ENCODE data around the gene ARHGEF25. TPM values are rescaled to one million over a fixed set of nuclear protein-coding genes. Genes with fewer than 3 reads are reported as not detected.
"Not testable (repeated sequence)": the region's sequence is repeated elsewhere in the genome, so short reads cannot be mapped to it uniquely, and the experiment has no call there.

Gene ARHGEF25
- total RNA-seq, 2 donors from 2014 or later: 2.4 to 12.8 TPM

DNA sequence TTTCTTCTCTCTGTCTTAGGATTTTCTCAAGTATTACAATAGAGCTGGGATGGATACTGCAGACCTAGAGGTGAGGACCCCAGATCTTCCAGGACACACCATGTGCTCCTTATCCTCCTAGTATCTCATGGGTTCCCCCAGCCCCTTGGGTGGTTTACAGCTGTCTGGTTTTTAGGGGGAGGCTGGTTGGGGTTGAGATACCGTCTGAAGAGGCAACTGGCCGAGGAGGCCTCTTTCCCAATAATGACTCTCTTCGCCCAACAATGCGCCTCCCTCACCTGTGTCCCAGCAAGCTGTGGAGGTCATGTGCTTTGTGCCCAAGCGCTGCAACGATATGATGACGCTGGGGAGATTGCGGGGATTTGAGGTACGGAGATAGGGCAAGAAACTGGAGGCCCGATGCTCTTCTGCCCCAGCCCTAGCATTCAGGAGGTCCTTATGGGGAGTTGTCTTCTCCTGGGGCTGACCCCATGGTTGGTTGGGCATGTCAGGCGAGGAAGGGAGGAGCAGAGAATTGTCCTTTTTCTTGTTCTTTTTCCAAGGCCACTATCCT, 3.8 kb downstream of the ARHGEF25 start:
- intact Hi-C loops (cut with DNase I): no loop called here
- Histone ChIP-seq H3K4me1 (no peaks in the 10 kb centered on the region), H3K9me3 (no peaks in the 10 kb centered on the region), H3K9ac (ENCODE audit: low read depth in 2 of 2, low read length in 2 of 2) (no peak overlapping the region), H3K36me3 (no peaks in the 10 kb centered on the region), H3K4me3 (no peak overlapping the region), H3K27ac (no peak overlapping the region), H3K27me3 (peaks cover 34% of the 10 kb centered on the region)
- no peak for DNase-seq
- TF ChIP-seq, protein P1, sequence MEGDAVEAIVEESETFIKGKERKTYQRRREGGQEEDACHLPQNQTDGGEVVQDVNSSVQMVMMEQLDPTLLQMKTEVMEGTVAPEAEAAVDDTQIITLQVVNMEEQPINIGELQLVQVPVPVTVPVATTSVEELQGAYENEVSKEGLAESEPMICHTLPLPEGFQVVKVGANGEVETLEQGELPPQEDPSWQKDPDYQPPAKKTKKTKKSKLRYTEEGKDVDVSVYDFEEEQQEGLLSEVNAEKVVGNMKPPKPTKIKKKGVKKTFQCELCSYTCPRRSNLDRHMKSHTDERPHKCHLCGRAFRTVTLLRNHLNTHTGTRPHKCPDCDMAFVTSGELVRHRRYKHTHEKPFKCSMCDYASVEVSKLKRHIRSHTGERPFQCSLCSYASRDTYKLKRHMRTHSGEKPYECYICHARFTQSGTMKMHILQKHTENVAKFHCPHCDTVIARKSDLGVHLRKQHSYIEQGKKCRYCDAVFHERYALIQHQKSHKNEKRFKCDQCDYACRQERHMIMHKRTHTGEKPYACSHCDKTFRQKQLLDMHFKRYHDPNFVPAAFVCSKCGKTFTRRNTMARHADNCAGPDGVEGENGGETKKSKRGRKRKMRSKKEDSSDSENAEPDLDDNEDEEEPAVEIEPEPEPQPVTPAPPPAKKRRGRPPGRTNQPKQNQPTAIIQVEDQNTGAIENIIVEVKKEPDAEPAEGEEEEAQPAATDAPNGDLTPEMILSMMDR (IDR thresholded peaks at IDR 0.05): no peak

- no peaks in the 10 kb centered on the region for H3K9me3 ChIP-seq
- DNase-seq: no peak
- H3K27me3 ChIP-seq: peaks cover 40% of the 10 kb centered on the region
- no peak overlapping the region for H3K9ac ChIP-seq (ENCODE audit: low read depth in 2 of 2, low read length in 2 of 2)
- H3K4me1 ChIP-seq: peaks cover under 1% of the 10 kb centered on the region
- H3K36me3 ChIP-seq: no peaks in the 10 kb centered on the region
- no peak overlapping the region for H3K4me3 ChIP-seq
- intact Hi-C loops (cut with DNase I): no loop called here
- TF ChIP-seq, protein P1 (IDR thresholded peaks at IDR 0.05): no peak
- no peak overlapping the region for H3K27ac ChIP-seq
Observed at GRCh38 chr12:57615637-57616036, 4.4 kb downstream of the ARHGEF25 start.

GRCh38 chr12:57616383-57617101, 5.3 kb downstream of the ARHGEF25 start:
- TF ChIP-seq, protein P1 (IDR thresholded peaks at IDR 0.05): no peak
- no peak overlapping the region for H3K9ac ChIP-seq (ENCODE audit: low read depth in 2 of 2, low read length in 2 of 2)
- no peak for DNase-seq
- H3K36me3 ChIP-seq: no peaks in the 10 kb centered on the region
- no peaks in the 10 kb centered on the region for H3K9me3 ChIP-seq
- H3K4me1 ChIP-seq: peaks cover 9% of the 10 kb centered on the region
- H3K27ac ChIP-seq: no peak overlapping the region
- intact Hi-C loops (cut with DNase I): no loop called here
- H3K27me3 ChIP-seq: peaks cover 40% of the 10 kb centered on the region
- H3K4me3 ChIP-seq: no peak overlapping the region

- no peaks in the 10 kb centered on the region for H3K9me3 ChIP-seq
- H3K27me3 ChIP-seq: peaks cover 32% of the 10 kb centered on the region
- intact Hi-C loops (cut with DNase I): no loop called here
- H3K27ac ChIP-seq: no peak overlapping the region
- H3K4me3 ChIP-seq: no peak overlapping the region
- H3K4me1 ChIP-seq: peaks cover 11% of the 10 kb centered on the region
- TF ChIP-seq, protein P1 (IDR thresholded peaks at IDR 0.05): no peak
- H3K36me3 ChIP-seq: no peaks in the 10 kb centered on the region
- no peak for DNase-seq
- no peak overlapping the region for H3K9ac ChIP-seq (ENCODE audit: low read depth in 2 of 2, low read length in 2 of 2)
Observed at GRCh38 chr12:57617942-57618341, 6.7 kb downstream of the ARHGEF25 start.

GRCh38 chr12:57618431-57618830, 7.2 kb downstream of the ARHGEF25 start:
- H3K4me1 ChIP-seq: peaks cover 11% of the 10 kb centered on the region
- DNase-seq; intact Hi-C loops (cut with DNase I); H3K9ac ChIP-seq (ENCODE audit: low read depth in 2 of 2, low read length in 2 of 2); H3K4me3 ChIP-seq; H3K9me3 ChIP-seq; H3K27ac ChIP-seq; H3K36me3 ChIP-seq: not testable (repeated sequence)
- peaks cover 33% of the 10 kb centered on the region for H3K27me3 ChIP-seq

DNA sequence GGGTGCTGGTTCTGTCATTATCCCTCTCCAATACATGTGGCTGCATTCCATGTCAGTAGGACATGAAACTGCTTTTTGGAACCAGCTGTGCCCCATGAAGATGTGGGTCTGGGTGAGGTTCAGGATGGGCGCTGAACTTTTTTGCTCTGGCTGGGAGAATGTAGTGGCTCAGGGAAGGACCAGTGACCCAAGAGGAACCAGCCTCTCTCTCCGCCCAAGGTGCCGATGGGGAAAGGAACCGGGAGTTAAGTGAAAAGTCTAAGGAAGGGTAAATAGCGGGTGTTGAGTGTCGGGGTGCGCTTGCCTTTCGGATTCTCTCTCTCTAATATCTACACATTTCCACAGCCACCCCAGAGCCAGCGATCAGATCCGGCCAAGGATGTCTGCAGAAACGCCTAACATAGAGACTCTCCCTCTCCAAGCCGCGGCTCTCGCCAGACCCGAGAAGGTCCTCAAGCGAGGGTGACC, 7.8 kb downstream of the ARHGEF25 start:
- H3K9me3 ChIP-seq: no peaks in the 10 kb centered on the region
- no peak overlapping the region for H3K9ac ChIP-seq (ENCODE audit: low read depth in 2 of 2, low read length in 2 of 2)
- intact Hi-C loops (cut with DNase I): no loop called here
- no peak overlapping the region for H3K4me3 ChIP-seq
- H3K4me1 ChIP-seq: peaks cover 11% of the 10 kb centered on the region
- H3K27me3 ChIP-seq: peaks cover 39% of the 10 kb centered on the region
- TF ChIP-seq, protein P1 (IDR thresholded peaks at IDR 0.05): no peak
- H3K36me3 ChIP-seq: no peaks in the 10 kb centered on the region
- H3K27ac ChIP-seq: no peak overlapping the region
- DNase-seq: no peak

Data from colonic mucosa (tissue), 4 donors.